Psoas muscle (tissue), 8 donors: ENCODE measurements around the gene ACTA1. TPM values are rescaled to one million over a fixed set of nuclear protein-coding genes. Genes with fewer than 3 reads are reported as not detected.
A peak's percentile ranks its signal among the peaks of the same experiment; 100 is the strongest.

ENCODE experiments used
- ATAC-seq, 4 donors: fragments of 200-7000 bp; cut with Tn5 transposase; one replicate each; pipeline ENCODE4 v1.9.1; 2020; ENCODE audit warnings: moderate library complexity in 3 of 4, mild to moderate bottlenecking in 2 of 4
- DNase-seq, 2 donors: peaks; one replicate each; pipeline ENCODE4 v3.0.0-alpha.2; 2020
- H3K27ac ChIP-seq: fragments of 200-600 bp; one replicate; pipeline ENCODE4 v1.8.0; 2022
- H3K27me3 ChIP-seq, 3 donors: fragments of 200-600 bp in 1 of 3; one replicate each; pipeline versions ENCODE4 v1.6.1 to v1.8.0; 2013 to 2022; ENCODE audit warnings: low read length in 2 of 3, mild to moderate bottlenecking in 2 of 3, moderate library complexity in 1 of 3; ENCODE audit not compliant: insufficient read depth in 3 of 3
- H3K36me3 ChIP-seq, 2 donors: fragments of 200-600 bp in 1 of 2; one replicate each; pipeline versions ENCODE4 v1.6.1 to v1.8.0; 2013 to 2022; ENCODE audit warnings: low read depth in 1 of 2, mild to moderate bottlenecking in 1 of 2, moderate library complexity in 1 of 2; ENCODE audit not compliant: insufficient read depth in 1 of 2
- H3K4me1 ChIP-seq: fragments of 200-600 bp; one replicate; pipeline ENCODE4 v1.8.0; 2022
- H3K4me3 ChIP-seq: fragments of 200-600 bp; one replicate; pipeline ENCODE4 v1.8.0; 2022; ENCODE audit warnings: mild to moderate bottlenecking
- H3K9me3 ChIP-seq: fragments of 200-600 bp; one replicate; pipeline ENCODE4 v1.8.0; 2022
- CTCF ChIP-seq: fragments of 200-600 bp; IDR thresholded peaks from one replicate; pipeline ENCODE4 v1.8.0; 2022; ENCODE audit warnings: antibody characterized with exemption
- WGBS, 3 donors: extraction: QIAGEN DNeasy Blood & Tissue Kit; methylation state at CpG; one replicate each; pipeline versions ENCODE4 v1.1.6 to v1.1.7; 2013; 5-methylcytosine and 5-hydroxymethylcytosine counted together
- intact Hi-C, 2 donors: fragments of 100-400 bp; cut with DNase I; formaldehyde crosslinking; loops; one replicate each; pipeline versions ENCODE4 v1.11.0 to v1.14.2; 2022
- polyA plus RNA-seq, 3 donors: library from polyadenylated mRNA; stranded (reverse); fragments of 200-250 nt; gene quantifications; one replicate each; pipeline ENCODE4 v1.2.3, GENCODE V29; 2013
- total RNA-seq, 4 donors: library from RNA; stranded (reverse); fragmentation: NEBNext Ultra II Directional in 2 of 4; extraction: Animal tissue kit (Norgen Biotek cat#: 25700) in 2 of 4; gene quantifications; one replicate each; pipeline versions ENCODE4 v1.2.1 to v1.2.4, GENCODE V29; 2021 to 2023
- donor health status: healthy with polysubstance abuse.
- donor health status: DM: no; HTN: no; CAD: no; lungs with moderate emphysema.
- donor health status: Bipolar disorder and iron deficiency.
- donor health status: healthy.
- donor health status: DM: yes; HTN: yes; CAD: no.
- donor health status: DM: no; HTN: no; CAD: no.
- donor health status: DM: no; HTN: no; CAD: no.
- donor health status: DM: yes; HTN: yes; CAD: no.

Gene ACTA1
- total and polyA plus RNA-seq, 7 donors = 8,109 to 28,566 (median 17,090) TPM

DNA sequence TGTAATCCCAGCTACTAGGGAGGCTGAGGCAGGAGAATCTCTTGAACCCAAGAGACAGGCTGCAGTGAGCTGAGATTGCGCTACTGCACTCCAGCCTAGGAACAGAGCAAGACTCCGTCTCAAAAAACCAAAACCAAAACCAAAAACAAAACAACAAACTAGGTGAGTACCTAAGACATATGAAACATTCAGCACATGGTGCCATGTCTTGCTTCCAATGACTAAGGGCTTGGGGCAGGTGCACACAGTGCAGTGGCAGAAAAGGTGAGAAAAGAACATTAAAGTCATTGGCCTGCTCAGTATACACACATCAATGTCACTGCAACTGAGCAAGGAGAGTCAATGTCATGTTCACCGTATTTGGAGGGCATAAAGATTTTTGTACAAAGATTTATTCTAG lies 4.1 kb upstream of the ACTA1 start:
- H3K27ac ChIP-seq = peak overlapping the region; percentile 97
- no peak for ATAC-seq
- H3K9me3 ChIP-seq = no peaks in the 10 kb centered on the region
- no peak overlapping the region for H3K4me3 ChIP-seq
- peaks cover 0 to 11% (median 0%) of the 10 kb centered on the region in 3 donors for H3K27me3 ChIP-seq
- H3K4me1 ChIP-seq = peaks cover 57% of the 10 kb centered on the region
- H3K36me3 ChIP-seq = peaks cover 0 to 9% of the 10 kb centered on the region in 2 donors
- DNase-seq = no peak
- intact Hi-C loops = loop anchor here in 1 of 2 donors (10.0 kb wide), 1 partner anchor 187 kb away; the partner anchor contains the start of genes TAF5L and URB2
- 87 to 94% (median 91%) methylated on average over 3 of the region's 3 CpGs for WGBS, 3 donors
- TF ChIP-seq CTCF = no peak

- Histone ChIP-seq H3K4me1 (peaks cover 55% of the 10 kb centered on the region), H3K4me3 (no peak overlapping the region), H3K27ac (peak overlapping the region; percentile 97), H3K36me3 (peaks cover 0 to 6% of the 10 kb centered on the region in 2 donors), H3K27me3 (peaks cover 0 to 12% (median 0%) of the 10 kb centered on the region in 3 donors), H3K9me3 (no peaks in the 10 kb centered on the region)
- no peak for ATAC-seq
- 95 to 97% (median 95%) methylated on average over 2 of the region's 2 CpGs for WGBS, 3 donors
- intact Hi-C loops = loop anchor here in 1 of 2 donors (10.0 kb wide), 1 partner anchor 187 kb away; the partner anchor contains the start of genes TAF5L and URB2
- no peak for TF ChIP-seq CTCF
- no peak for DNase-seq
Measured at GRCh38 chr1:229437443-229437842, 3.5 kb upstream of the ACTA1 start.

DNA sequence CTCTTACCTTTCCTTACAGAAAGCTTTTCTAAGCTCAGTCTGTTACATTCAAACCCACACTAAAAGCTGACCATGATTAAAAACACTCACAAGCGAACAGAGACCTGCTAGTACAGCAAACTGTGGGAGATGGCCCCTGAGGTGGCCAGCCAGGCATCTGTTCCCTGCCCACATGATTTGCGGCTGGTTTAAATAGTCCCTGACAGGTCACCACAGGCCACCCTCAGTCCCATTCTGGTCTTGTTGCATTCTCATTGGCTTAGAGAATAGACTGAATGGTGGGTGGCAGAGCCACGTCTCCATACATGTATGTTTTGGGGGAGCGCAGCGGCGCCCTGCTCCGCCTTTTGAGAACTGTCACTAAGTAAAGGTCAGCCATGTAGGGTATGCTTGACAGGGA lies 2.3 kb upstream of the ACTA1 start:
- Histone ChIP-seq H3K27me3 (peaks cover 0 to 20% (median 0%) of the 10 kb centered on the region in 3 donors), H3K4me3 (peak overlapping the region; percentile 30), H3K4me1 (peaks cover 52% of the 10 kb centered on the region), H3K36me3 (peaks cover 0 to 4% of the 10 kb centered on the region in 2 donors), H3K27ac (peak overlapping the region; percentile 97), H3K9me3 (no peaks in the 10 kb centered on the region)
- ATAC-seq (peak; percentile 40 to 61 (median 46)), DNase-seq (peak; percentile 30 to 59)
- 27 to 33% (median 31%) methylated on average over 7 of the region's 7 CpGs for WGBS, 3 donors
- intact Hi-C loops = loop anchor here in 1 of 2 donors (10.0 kb wide), 1 partner anchor 189 kb away; the partner anchor contains the start of genes TAF5L and URB2
- no peak for TF ChIP-seq CTCF

- intact Hi-C loops = loop anchor here in 1 of 2 donors (1.0 to 10.0 kb wide), 2 partner anchors 24 to 190 kb away; partner anchors contain the start of genes TAF5L and URB2
- peak; percentile 66 to 77 (median 71) for ATAC-seq
- H3K27me3 ChIP-seq = peaks cover 0 to 20% (median 0%) of the 10 kb centered on the region in 3 donors
Measured at GRCh38 chr1:229434641-229435051, 752 bp upstream of the ACTA1 start.

More at GRCh38 chr1:229434641-229435051, 752 bp upstream of the ACTA1 start:
- no peak for TF ChIP-seq CTCF
- Histone ChIP-seq H3K27ac (peak overlapping the region; percentile 97), H3K9me3 (no peaks in the 10 kb centered on the region), H3K4me1 (peaks cover 38% of the 10 kb centered on the region), H3K36me3 (peaks cover 0 to 4% of the 10 kb centered on the region in 2 donors), H3K4me3 (peak overlapping the region; percentile 70)
- DNase-seq = peak; percentile 69 to 90
- 1% methylated on average over 18 to 27 of the region's 27 CpGs for WGBS, 3 donors
